Spleen (tissue), 11 donors: ENCODE results near the gene TXNDC15. TPM values are rescaled to one million over a fixed set of nuclear protein-coding genes. Genes with fewer than 3 reads are reported as not detected.

ENCODE experiments used
- DNase-seq: peaks from one replicate; pipeline ENCODE4 v3.0.0-alpha.2; 2020
- H3K27ac ChIP-seq, 8 donors: fragments of 200-600 bp; sonication (generic) in 7 of 8; 1 replicate in 4 of 8; 2 replicates in 4 of 8; pipeline versions ENCODE4 v1.5.0 to v1.8.0; 2016 to 2021; ENCODE audit warnings: inconsistent platforms in 4 of 8, mild to moderate bottlenecking in 4 of 8, moderate library complexity in 1 of 8
- H3K27me3 ChIP-seq, 7 donors: fragments of 200-600 bp; sonication (generic) in 6 of 7; replicated peaks in 1 of 7; 1 replicate in 4 of 7; 2 replicates in 3 of 7; pipeline versions ENCODE4 v1.5.0 to v1.8.0; 2016 to 2021; ENCODE audit warnings: inconsistent platforms in 3 of 7, mild to moderate bottlenecking in 1 of 7
- H3K36me3 ChIP-seq, 6 donors: fragments of 200-600 bp; sonication (generic) in 5 of 6; 1 replicate in 4 of 6; 2 replicates in 2 of 6; pipeline versions ENCODE4 v1.5.0 to v1.8.0; 2016 to 2021; ENCODE audit warnings: inconsistent platforms in 2 of 6
- H3K4me1 ChIP-seq, 6 donors: fragments of 200-600 bp; sonication (generic) in 5 of 6; 1 replicate in 3 of 6; 2 replicates in 3 of 6; pipeline versions ENCODE4 v1.5.0 to v1.8.0; 2016 to 2021; ENCODE audit warnings: inconsistent platforms in 3 of 6
- H3K4me3 ChIP-seq, 8 donors: fragments of 200-600 bp; sonication (generic) in 7 of 8; 1 replicate in 4 of 8; 2 replicates in 4 of 8; pipeline versions ENCODE4 v1.5.0 to v1.8.0; 2016 to 2021; ENCODE audit warnings: inconsistent platforms in 4 of 8, mild to moderate bottlenecking in 4 of 8, moderate library complexity in 2 of 8
- H3K9me3 ChIP-seq, 8 donors: fragments of 200-600 bp; sonication (generic) in 7 of 8; 1 replicate in 4 of 8; 2 replicates in 4 of 8; pipeline versions ENCODE4 v1.5.0 to v1.8.0; 2016 to 2021; ENCODE audit warnings: inconsistent platforms in 4 of 8
- POLR2A ChIP-seq, 3 donors: fragments of 450-650 bp; IDR thresholded peaks; one replicate each; pipeline ENCODE4 v1.5.1; 2017; ENCODE audit warnings: antibody characterized with exemption in 3 of 3, mild to moderate bottlenecking in 1 of 3
- POLR2AphosphoS5 ChIP-seq, 3 donors: sonication (generic); formaldehyde crosslinking; IDR thresholded peaks; one replicate each; pipeline ENCODE4 v1.5.1; 2017; ENCODE audit warnings: antibody characterized with exemption in 3 of 3
- WGBS, 5 donors: extraction: QIAGEN DNeasy Blood & Tissue Kit in 3 of 5; methylation state at CpG; one replicate each; pipeline versions ENCODE4 v1.1.5 to v1.1.7; 2013 to 2018; 5-methylcytosine and 5-hydroxymethylcytosine counted together
- intact Hi-C: fragments of 100-400 bp; cut with DNase I; formaldehyde crosslinking; loops from one replicate; pipeline ENCODE4 v1.15.0; 2023; ENCODE audit warnings: low total_unique reads
- microRNA-seq, 3 donors: library from miRNA; unstranded; fragments of <30 nt; microRNA quantifications; one replicate each; pipeline versions ENCODE4 to v1.1.0, GENCODE V29; 2019 to 2020
- polyA plus RNA-seq, 3 donors: library from polyadenylated mRNA; stranded (reverse); fragments of 200-250 nt; gene quantifications; one replicate each; pipeline ENCODE4 v1.2.1, GENCODE V29; 2013
- small RNA-seq, 4 donors: library from RNA; depleted of rRNA; stranded (forward); fragments of <200 nt; gene quantifications; one replicate each; pipeline ENCODE3, GENCODE V24; 2016
- total RNA-seq, 7 donors: library from RNA; depleted of rRNA in 3 of 7; stranded (reverse); fragments of >200 nt in 3 of 7; fragmentation: NEBNext Ultra II Directional in 4 of 7; extraction: Animal tissue kit (Norgen Biotek cat#: 25700) in 4 of 7; gene quantifications; one replicate each; pipeline versions ENCODE4 v1.1.0 to v1.2.1, GENCODE V29; 2016 to 2021
- TF ChIP-seq, protein P1 (sequence below), 11 experiments: fragments of 200-600 bp in 7 of 11; fragments of 450-650 bp in 4 of 11; sonication (generic) in 4 of 11; IDR thresholded peaks in 8 of 11; conservative IDR thresholded peaks in 3 of 11; 1 replicate in 7 of 11; 2 replicates in 4 of 11; pipeline versions ENCODE4 v1.4.0 to v1.8.0; 2016 to 2021; ENCODE audit warnings: antibody characterized with exemption in 11 of 11, inconsistent platforms in 4 of 11, mild to moderate bottlenecking in 1 of 11
- donor health status: healthy with polysubstance abuse.
- donor health status: DM: no; HTN: no; CAD: no; lungs with moderate emphysema.
- donor health status: DM: no; HTN: no; CAD: no.
- donor health status: Bipolar disorder and iron deficiency.
- donor health status: healthy.
- donor health status: DM: no; HTN: no; CAD: no.
- donor health status: DM: yes; HTN: yes; CAD: no.

TXNDC15 gene
- total and polyA plus RNA-seq, 10 donors = 37.4 to 109 (median 58.0) TPM

DNA sequence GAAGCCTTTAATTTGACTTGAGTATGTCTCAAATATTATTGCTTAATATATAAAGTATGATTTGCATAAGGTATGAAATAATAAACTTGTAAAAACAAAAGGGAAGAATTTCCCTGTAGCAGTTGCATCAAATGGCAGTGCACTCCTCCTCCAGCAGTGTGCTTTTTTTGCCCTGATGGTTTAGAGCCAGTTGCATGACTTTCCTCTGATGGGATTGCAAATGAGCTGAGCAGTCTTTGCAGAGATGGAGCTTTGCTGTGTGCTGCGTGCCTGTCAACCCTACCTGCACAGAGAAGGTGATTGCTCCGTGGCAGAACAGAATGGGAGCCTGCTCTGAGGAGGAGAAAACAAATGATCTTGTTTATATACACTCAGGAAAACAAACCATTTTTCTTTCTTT lies 70.9 kb downstream of the TXNDC15 start:
- Histone ChIP-seq H3K27me3 (no peaks in the 10 kb centered on the region), H3K27ac (no peak overlapping the region), H3K9me3 (no peaks in the 10 kb centered on the region), H3K36me3 (peaks cover 0 to 17% (median 0%) of the 10 kb centered on the region in 6 donors), H3K4me3 (no peak overlapping the region), H3K4me1 (no peaks in the 10 kb centered on the region)
- DNase-seq = no peak
- intact Hi-C loops = no loop called here
- TF ChIP-seq POLR2AphosphoS5 (IDR thresholded peaks at IDR 0.05) = no peak
- TF ChIP-seq, protein P1, sequence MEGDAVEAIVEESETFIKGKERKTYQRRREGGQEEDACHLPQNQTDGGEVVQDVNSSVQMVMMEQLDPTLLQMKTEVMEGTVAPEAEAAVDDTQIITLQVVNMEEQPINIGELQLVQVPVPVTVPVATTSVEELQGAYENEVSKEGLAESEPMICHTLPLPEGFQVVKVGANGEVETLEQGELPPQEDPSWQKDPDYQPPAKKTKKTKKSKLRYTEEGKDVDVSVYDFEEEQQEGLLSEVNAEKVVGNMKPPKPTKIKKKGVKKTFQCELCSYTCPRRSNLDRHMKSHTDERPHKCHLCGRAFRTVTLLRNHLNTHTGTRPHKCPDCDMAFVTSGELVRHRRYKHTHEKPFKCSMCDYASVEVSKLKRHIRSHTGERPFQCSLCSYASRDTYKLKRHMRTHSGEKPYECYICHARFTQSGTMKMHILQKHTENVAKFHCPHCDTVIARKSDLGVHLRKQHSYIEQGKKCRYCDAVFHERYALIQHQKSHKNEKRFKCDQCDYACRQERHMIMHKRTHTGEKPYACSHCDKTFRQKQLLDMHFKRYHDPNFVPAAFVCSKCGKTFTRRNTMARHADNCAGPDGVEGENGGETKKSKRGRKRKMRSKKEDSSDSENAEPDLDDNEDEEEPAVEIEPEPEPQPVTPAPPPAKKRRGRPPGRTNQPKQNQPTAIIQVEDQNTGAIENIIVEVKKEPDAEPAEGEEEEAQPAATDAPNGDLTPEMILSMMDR (IDR thresholded peaks at IDR 0.05 in 8 of 11, conservative IDR thresholded peaks at IDR 0.05 in 3 of 11) = no peak
- TF ChIP-seq POLR2A (IDR thresholded peaks at IDR 0.05) = no peak
- WGBS, 5 donors = 87 to 97% (median 95%) methylated on average over 2 of the region's 2 CpGs

DNA sequence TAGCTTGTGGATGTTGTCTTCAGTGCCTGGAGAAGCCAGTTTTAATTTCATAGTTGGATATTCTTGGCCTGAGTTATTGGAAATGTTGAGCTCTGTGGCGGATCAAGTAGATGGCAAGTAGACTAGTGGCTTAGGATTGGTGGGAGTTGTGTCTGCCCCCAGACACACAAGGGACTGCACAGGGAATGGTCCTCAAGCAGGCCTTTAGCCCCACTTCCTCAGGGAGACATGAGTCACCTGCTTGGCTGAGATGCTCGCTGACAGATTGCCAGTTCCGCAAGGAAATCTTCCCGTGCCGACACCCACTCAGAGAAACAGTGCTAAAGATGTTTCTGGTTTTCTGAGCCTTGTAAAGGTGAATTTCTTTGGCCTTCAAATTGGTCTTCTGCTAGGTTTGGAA lies 74.7 kb downstream of the TXNDC15 start:
- WGBS, 5 donors = 84 to 96% (median 92%) methylated on average over 5 of the region's 5 CpGs
- peaks cover 0 to 1% (median 0%) of the 10 kb centered on the region in 6 donors for H3K36me3 ChIP-seq
- intact Hi-C loops = no loop called here
- no peak for DNase-seq
- no peaks in the 10 kb centered on the region for H3K27me3 ChIP-seq
- no peak overlapping the region for H3K4me3 ChIP-seq
- H3K9me3 ChIP-seq = peaks cover 0 to 7% (median 6%) of the 10 kb centered on the region in 8 donors
- no peak for TF ChIP-seq POLR2A (IDR thresholded peaks at IDR 0.05)
- TF ChIP-seq POLR2AphosphoS5 (IDR thresholded peaks at IDR 0.05) = no peak
- TF ChIP-seq, protein P1 (IDR thresholded peaks at IDR 0.05 in 8 of 11, conservative IDR thresholded peaks at IDR 0.05 in 3 of 11) = no peak
- H3K27ac ChIP-seq = no peak overlapping the region
- H3K4me1 ChIP-seq = no peaks in the 10 kb centered on the region

DNA sequence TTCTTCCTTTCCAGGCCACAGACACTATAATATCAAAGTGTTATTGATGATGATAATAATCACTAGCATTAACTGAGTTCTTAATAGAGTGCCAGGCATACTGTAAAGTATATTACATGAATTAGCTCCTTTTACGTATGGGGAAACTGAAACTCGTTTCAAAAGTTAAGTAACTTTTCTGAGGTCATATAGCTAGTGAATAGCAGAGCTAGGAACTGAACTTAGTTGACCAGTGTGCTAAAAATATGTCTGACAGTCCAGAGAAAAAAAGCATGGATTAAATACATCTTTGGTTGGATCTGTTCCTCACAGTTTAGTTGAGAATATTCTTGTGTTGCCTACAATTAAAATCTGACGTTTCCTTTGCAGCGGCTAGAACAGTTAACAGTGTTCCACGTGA lies 75.1 kb downstream of the TXNDC15 start:
- DNase-seq = no peak
- H3K36me3 ChIP-seq = peaks cover 0 to 5% (median 0%) of the 10 kb centered on the region in 6 donors
- 81 to 86% (median 83%) methylated on average over 5 of the region's 5 CpGs for WGBS, 5 donors
- TF ChIP-seq POLR2A (IDR thresholded peaks at IDR 0.05) (no peak), POLR2AphosphoS5 (IDR thresholded peaks at IDR 0.05) (no peak)
- TF ChIP-seq, protein P1 (IDR thresholded peaks at IDR 0.05 in 8 of 11, conservative IDR thresholded peaks at IDR 0.05 in 3 of 11) = no peak
- no peaks in the 10 kb centered on the region for H3K4me1 ChIP-seq
- no peak overlapping the region for H3K4me3 ChIP-seq
- intact Hi-C loops = no loop called here
- no peaks in the 10 kb centered on the region for H3K27me3 ChIP-seq
- no peak overlapping the region for H3K27ac ChIP-seq
- H3K9me3 ChIP-seq = peaks cover 0 to 11% (median 10%) of the 10 kb centered on the region in 8 donors

Small RNA genes lying within 50 kb of the gene (microRNA-seq; reads per million reads assigned to microRNA genes)
- gene MIR4461 = 0 reads per million in 3 donors

Small RNA genes lying within 50 kb of the gene (small RNA-seq; reads per million reads assigned to genes)
- gene MIR4461 (0 reads per million in 4 donors), gene MTND3P25 (0 reads per million in 4 donors), gene MTND4LP30 (0 reads per million in 4 donors)

Other genes with a start within 250 kb of the TXNDC15 start
- 10 to 100 TPM; 40.2 to 68.6 (median 52.0) TPM for gene SAR1B, start 241.5 kb upstream of the TXNDC15 start, total RNA-seq
- 10 to 100 TPM in 2 of 3 donors, 1 to 10 TPM in 1; 7.8 to 14.5 (median 11.5) TPM for gene SAR1B, start 241.5 kb upstream of the TXNDC15 start, polyA plus RNA-seq
- 10 to 100 TPM; 20.7 to 36.3 (median 26.2) TPM for gene SEC24A, start 225.6 kb upstream of the TXNDC15 start, total RNA-seq
- gene SEC24A, start 225.6 kb upstream of the TXNDC15 start, polyA plus RNA-seq = 1 to 10 TPM; 2.3 to 4.3 (median 2.9) TPM
- gene CAMLG, start 135.8 kb upstream of the TXNDC15 start, total RNA-seq = 10 to 100 TPM; 16.3 to 30.5 (median 22.0) TPM
- gene CAMLG, start 135.8 kb upstream of the TXNDC15 start, polyA plus RNA-seq = 10 to 100 TPM; 36.1 to 55.7 (median 48.5) TPM
- gene DDX46, start 115.6 kb upstream of the TXNDC15 start, total RNA-seq = 10 to 100 TPM; 41.2 to 74.2 (median 54.5) TPM
- gene DDX46, start 115.6 kb upstream of the TXNDC15 start, polyA plus RNA-seq = 10 to 100 TPM; 10.7 to 19.1 (median 14.4) TPM
- 10 to 100 TPM; 27.3 to 48.1 (median 39.1) TPM for gene C5orf24, start 28.4 kb upstream of the TXNDC15 start, total RNA-seq
- 10 to 100 TPM; 12.3 to 15.6 (median 15.3) TPM for gene C5orf24, start 28.4 kb upstream of the TXNDC15 start, polyA plus RNA-seq
- gene PCBD2, start 30.8 kb downstream of the TXNDC15 start, total RNA-seq = 10 to 100 TPM in 5 of 7 donors, 1 to 10 TPM in 2; 8.1 to 15.8 (median 10.2) TPM
- gene PCBD2, start 30.8 kb downstream of the TXNDC15 start, polyA plus RNA-seq = 1 to 10 TPM; 2.8 to 5.9 (median 4.3) TPM
- gene CATSPER3, start 93.5 kb downstream of the TXNDC15 start, total RNA-seq = under 1 TPM in 4 of 7 donors, not detected in 3; 0.40 to 0.89 (median 0.65) TPM
- gene CATSPER3, start 93.5 kb downstream of the TXNDC15 start, polyA plus RNA-seq = under 1 TPM; 0.35 to 0.44 (median 0.39) TPM
- under 1 TPM in 1 of 7 donors, not detected in 6; 0.98 TPM for gene PITX1, start 159.9 kb downstream of the TXNDC15 start, total RNA-seq
- under 1 TPM; 0.04 to 0.38 (median 0.09) TPM for gene PITX1, start 159.9 kb downstream of the TXNDC15 start, polyA plus RNA-seq